Epithelial cell of proximal tubule (primary cell): ENCODE results near the gene LAIR2. TPM values are rescaled to one million over a fixed set of nuclear protein-coding genes. Genes with fewer than 3 reads are reported as not detected.

Experiments used
- DNase-seq: peaks from one replicate; pipeline ENCODE4 v3.0.0-alpha.2; 2011; ENCODE audit warnings: low read depth
- H3K4me3 ChIP-seq: 2 replicates; pipeline ENCODE4 v1.5.1; 2011; ENCODE audit warnings: low read depth, mild to moderate bottlenecking, low read length
- CTCF ChIP-seq: conservative IDR thresholded peaks from 2 replicates; pipeline ENCODE4 v1.5.1; 2012; ENCODE audit warnings: low read depth, mild to moderate bottlenecking, low read length
- total RNA-seq: library from RNA; depleted of rRNA; stranded (reverse); fragments of >200 nt; gene quantifications from 2 replicates; pipeline ENCODE4 v1.2.3, GENCODE V29; 2015

The LAIR2 gene
- total RNA-seq, 1 donor from 2014 or later, result not detected

GRCh38 chr19:54521860-54522513, 19.4 kb downstream of the LAIR2 start:
- no peak for DNase-seq
- TF ChIP-seq CTCF, result no peak
- H3K4me3 ChIP-seq, result no peak overlapping the region

GRCh38 chr19:54523403-54523802, 20.8 kb downstream of the LAIR2 start:
- no peak for DNase-seq
- H3K4me3 ChIP-seq, result no peak overlapping the region
- no peak for TF ChIP-seq CTCF

GRCh38 chr19:54525636-54526035, 23.0 kb downstream of the LAIR2 start:
- no peak for DNase-seq
- no peak for TF ChIP-seq CTCF
- H3K4me3 ChIP-seq, result no peak overlapping the region

GRCh38 chr19:54526972-54527371, 24.3 kb downstream of the LAIR2 start:
- no peak for TF ChIP-seq CTCF
- no peak for DNase-seq
- H3K4me3 ChIP-seq, result no peak overlapping the region

DNA sequence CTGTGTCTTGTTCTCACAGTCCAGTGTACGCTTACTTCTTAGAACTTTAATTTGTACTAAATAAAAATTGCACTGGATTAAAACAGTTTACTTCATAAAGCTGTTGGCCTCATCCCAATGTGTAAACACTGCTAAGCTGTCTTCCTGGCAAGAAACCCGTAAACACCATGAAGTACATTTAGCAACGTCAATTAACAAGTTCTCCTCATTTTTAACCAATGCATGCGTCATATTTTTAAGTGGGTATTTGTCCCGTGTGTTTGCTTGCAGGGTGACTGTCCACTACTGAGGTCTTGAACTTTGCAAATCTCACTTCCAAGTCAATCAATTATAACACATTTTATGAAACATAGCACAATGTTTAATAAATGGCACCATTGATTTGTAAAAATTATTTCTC, 28.2 kb downstream of the LAIR2 start:
- TF ChIP-seq CTCF, result no peak
- DNase-seq, result no peak
- no peak overlapping the region for H3K4me3 ChIP-seq

- no peak overlapping the region for H3K4me3 ChIP-seq
- no peak for DNase-seq
- TF ChIP-seq CTCF, result no peak
Observed at GRCh38 chr19:54532528-54532927, 29.9 kb downstream of the LAIR2 start.

GRCh38 chr19:54533476-54533875, 30.8 kb downstream of the LAIR2 start:
- TF ChIP-seq CTCF, result no peak
- no peak overlapping the region for H3K4me3 ChIP-seq
- DNase-seq, result no peak
